Liver (tissue), 9 donors: Measurements from ENCODE around the gene DRD5. TPM values are rescaled to one million over a fixed set of nuclear protein-coding genes. Genes with fewer than 3 reads are reported as not detected.

Experiments used
- DNase-seq: peaks from one replicate; pipeline ENCODE4 v3.0.0-alpha.2; 2017; ENCODE audit warnings: low spot score
- H3K27ac ChIP-seq, 2 donors: one replicate each; pipeline ENCODE4 v1.7.0; 2013; ENCODE audit warnings: inconsistent platforms in 2 of 2, low read length in 2 of 2, control low read depth in 1 of 2, low read depth in 1 of 2, mild to moderate bottlenecking in 1 of 2
- H3K27me3 ChIP-seq, 4 donors: one replicate each; pipeline versions ENCODE4 v1.6.1 to v1.7.0; 2013; ENCODE audit warnings: low read length in 3 of 4, inconsistent platforms in 1 of 4, mild to moderate bottlenecking in 1 of 4, moderate library complexity in 1 of 4; ENCODE audit not compliant: control insufficient read depth in 4 of 4, insufficient read depth in 4 of 4
- H3K36me3 ChIP-seq, 4 donors: one replicate each; pipeline versions ENCODE4 v1.6.1 to v1.7.0; 2013; ENCODE audit warnings: low read length in 3 of 4, mild to moderate bottlenecking in 3 of 4, low read depth in 1 of 4, moderate library complexity in 1 of 4; ENCODE audit not compliant: control insufficient read depth in 4 of 4, insufficient read depth in 3 of 4
- H3K4me1 ChIP-seq, 4 donors: one replicate each; pipeline versions ENCODE4 v1.6.1 to v1.7.0; 2013; ENCODE audit warnings: low read length in 3 of 4, mild to moderate bottlenecking in 3 of 4, moderate library complexity in 1 of 4; ENCODE audit not compliant: control insufficient read depth in 4 of 4, insufficient read depth in 4 of 4
- H3K4me3 ChIP-seq, 3 donors: one replicate each; pipeline versions ENCODE4 v1.6.1 to v1.7.0; 2013; ENCODE audit warnings: low read length in 3 of 3, control low read depth in 1 of 3, low read depth in 1 of 3, mild to moderate bottlenecking in 1 of 3
- H3K9ac ChIP-seq, 2 donors: one replicate each; pipeline ENCODE4 v1.7.0; 2013; ENCODE audit warnings: low read length in 2 of 2, mild to moderate bottlenecking in 2 of 2, moderate library complexity in 2 of 2, control low read depth in 1 of 2, low read depth in 1 of 2
- H3K9me3 ChIP-seq, 4 donors: one replicate each; pipeline versions ENCODE4 v1.6.1 to v1.7.0; 2013; ENCODE audit warnings: low read length in 3 of 4; ENCODE audit not compliant: control insufficient read depth in 4 of 4
- EGR1 ChIP-seq, 2 donors: IDR thresholded peaks; 2 replicates each; pipeline ENCODE4 v1.6.1; 2016 to 2018; ENCODE audit warnings: antibody characterized with exemption in 2 of 2, low read depth in 2 of 2
- FOXA1 ChIP-seq: IDR thresholded peaks from 2 replicates; pipeline ENCODE4 v1.6.1; 2016; ENCODE audit warnings: antibody characterized with exemption
- FOXA2 ChIP-seq: IDR thresholded peaks from 2 replicates; pipeline ENCODE4 v1.6.1; 2016; ENCODE audit warnings: antibody characterized with exemption
- GABPA ChIP-seq, 2 donors: IDR thresholded peaks in 1 of 2; conservative IDR thresholded peaks in 1 of 2; 2 replicates each; pipeline ENCODE4 v1.6.1; 2016; ENCODE audit warnings: antibody characterized with exemption in 2 of 2, mild to moderate bottlenecking in 1 of 2, moderate library complexity in 1 of 2
- HNF4A ChIP-seq, 2 donors: conservative IDR thresholded peaks; 2 replicates each; pipeline ENCODE4 v1.6.1; 2016; ENCODE audit warnings: antibody characterized with exemption in 2 of 2, mild to moderate bottlenecking in 2 of 2
- HNF4G ChIP-seq: IDR thresholded peaks from 2 replicates; pipeline ENCODE4 v1.6.1; 2016; ENCODE audit warnings: antibody characterized with exemption
- JUND ChIP-seq, 2 donors: IDR thresholded peaks; 2 replicates each; pipeline ENCODE4 v1.6.1; 2016; ENCODE audit warnings: antibody characterized with exemption in 2 of 2
- NR2F2 ChIP-seq: IDR thresholded peaks from 2 replicates; pipeline ENCODE4 v1.6.1; 2016; ENCODE audit warnings: antibody characterized with exemption
- RAD21 ChIP-seq, 2 donors: IDR thresholded peaks; 2 replicates each; pipeline ENCODE4 v1.6.1; 2016; ENCODE audit warnings: antibody characterized with exemption in 2 of 2, mild to moderate bottlenecking in 2 of 2
- RXRA ChIP-seq, 2 donors: IDR thresholded peaks; 2 replicates each; pipeline ENCODE4 v1.6.1; 2017 to 2018; ENCODE audit warnings: antibody characterized with exemption in 2 of 2, mild to moderate bottlenecking in 1 of 2
- SP1 ChIP-seq: IDR thresholded peaks from 2 replicates; pipeline ENCODE4 v1.6.1; 2018; ENCODE audit warnings: antibody characterized with exemption, mild to moderate bottlenecking
- TAF1 ChIP-seq: conservative IDR thresholded peaks from 2 replicates; pipeline ENCODE4 v1.6.1; 2016; ENCODE audit warnings: antibody characterized with exemption, mild to moderate bottlenecking
- WGBS: extraction: QIAGEN DNeasy Blood & Tissue Kit; methylation state at CpG from one replicate; pipeline ENCODE4 v1.1.7; 2013; 5-methylcytosine and 5-hydroxymethylcytosine counted together
- polyA plus RNA-seq, 2 donors: library from polyadenylated mRNA; stranded (reverse) in 1 of 2; unstranded in 1 of 2; fragments of 200-250 nt in 1 of 2; fragments of >200 nt in 1 of 2; fragmentation: Nextera tagmentation in 1 of 2; extraction: Ambion mirVana in 1 of 2; gene quantifications; one replicate each; pipeline versions ENCODE4 v1.2.1 to v1.2.3, GENCODE V29; 2013 to 2015
- total RNA-seq, 2 donors: library from RNA; depleted of rRNA; stranded (reverse); fragments of >200 nt; gene quantifications; one replicate each; pipeline ENCODE4 v1.2.3, GENCODE V29; 2014
- TF ChIP-seq, protein P1 (sequence below): IDR thresholded peaks from 2 replicates; pipeline ENCODE4 v1.6.1; 2016; ENCODE audit warnings: antibody characterized with exemption
- TF ChIP-seq, protein P2 (sequence below): IDR thresholded peaks from 2 replicates; pipeline ENCODE4 v1.6.1; 2016; ENCODE audit warnings: antibody characterized with exemption
- TF ChIP-seq, protein P3 (sequence below): IDR thresholded peaks from 2 replicates; pipeline ENCODE4 v1.6.1; 2016; ENCODE audit warnings: antibody characterized with exemption, mild to moderate bottlenecking
- TF ChIP-seq, protein P4 (sequence below): fragments of 150-350 bp; IDR thresholded peaks from 2 replicates; pipeline ENCODE4 v1.5.1; 2017; ENCODE audit warnings: improper control_type of control experiment, low read depth, low read length; ENCODE audit not compliant: missing input control
- donor health status: healthy.
- donor health status: healthy.
- donor health status: healthy.
- donor health status: healthy.
- donor health status: healthy.

Gene DRD5
- total and polyA plus RNA-seq, 4 donors = not detected

DNA sequence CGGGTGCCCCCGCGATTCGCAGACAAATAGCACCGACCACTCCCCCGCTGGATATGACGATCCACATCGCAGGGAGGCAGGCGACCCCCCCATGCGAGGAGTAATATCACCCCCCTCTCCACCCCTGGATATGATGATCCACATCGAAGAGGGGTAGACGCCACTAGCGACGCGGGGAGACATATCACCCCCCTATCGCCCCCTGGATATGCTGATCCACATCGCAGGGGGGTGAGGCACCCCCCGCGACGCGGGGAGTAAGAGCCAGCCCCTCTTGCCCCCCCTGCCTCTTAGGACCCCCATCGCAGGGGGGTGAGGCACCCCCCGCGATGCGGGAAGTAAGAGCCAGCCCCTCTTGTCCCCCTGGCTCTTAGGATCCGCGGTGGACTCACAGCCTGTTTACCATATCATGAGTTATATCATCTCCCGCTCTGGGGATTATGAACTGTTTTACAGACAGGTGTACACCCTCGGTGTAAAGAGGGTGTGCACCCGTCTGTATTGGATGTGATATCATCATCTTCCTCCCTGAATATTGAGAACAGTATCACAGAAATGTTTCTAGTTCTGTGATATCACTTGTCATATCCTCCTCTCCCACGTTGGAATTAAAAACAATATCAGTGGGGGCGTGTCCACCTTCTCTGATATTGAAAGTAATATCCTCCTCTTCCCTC lies 22.7 kb upstream of the DRD5 start:
- DNase-seq = no peak

More for the DNA sequence above, 22.7 kb upstream of the DRD5 start:
- Histone ChIP-seq H3K4me3 (no peak overlapping the region), H3K36me3 (no peaks in the 10 kb centered on the region), H3K27ac (no peak overlapping the region), H3K4me1 (no peaks in the 10 kb centered on the region), H3K27me3 (peaks cover 0 to 4% (median 0%) of the 10 kb centered on the region in 4 donors), H3K9ac (no peak overlapping the region), H3K9me3 (no peaks in the 10 kb centered on the region)
- TF ChIP-seq TAF1 (no peak), SP1 (no peak), FOXA1 (no peak), JUND (IDR thresholded peaks at IDR 0.05) (no peak), EGR1 (IDR thresholded peaks at IDR 0.05; ENCODE audit: low read depth in 2 of 2) (no peak), HNF4G (no peak), GABPA (IDR thresholded peaks at IDR 0.05 in 1 of 2, conservative IDR thresholded peaks at IDR 0.05 in 1 of 2) (no peak), HNF4A (conservative IDR thresholded peaks at IDR 0.05) (no peak), RAD21 (IDR thresholded peaks at IDR 0.05) (no peak), RXRA (IDR thresholded peaks at IDR 0.05) (no peak), NR2F2 (no peak), FOXA2 (no peak)
- TF ChIP-seq, protein P1, sequence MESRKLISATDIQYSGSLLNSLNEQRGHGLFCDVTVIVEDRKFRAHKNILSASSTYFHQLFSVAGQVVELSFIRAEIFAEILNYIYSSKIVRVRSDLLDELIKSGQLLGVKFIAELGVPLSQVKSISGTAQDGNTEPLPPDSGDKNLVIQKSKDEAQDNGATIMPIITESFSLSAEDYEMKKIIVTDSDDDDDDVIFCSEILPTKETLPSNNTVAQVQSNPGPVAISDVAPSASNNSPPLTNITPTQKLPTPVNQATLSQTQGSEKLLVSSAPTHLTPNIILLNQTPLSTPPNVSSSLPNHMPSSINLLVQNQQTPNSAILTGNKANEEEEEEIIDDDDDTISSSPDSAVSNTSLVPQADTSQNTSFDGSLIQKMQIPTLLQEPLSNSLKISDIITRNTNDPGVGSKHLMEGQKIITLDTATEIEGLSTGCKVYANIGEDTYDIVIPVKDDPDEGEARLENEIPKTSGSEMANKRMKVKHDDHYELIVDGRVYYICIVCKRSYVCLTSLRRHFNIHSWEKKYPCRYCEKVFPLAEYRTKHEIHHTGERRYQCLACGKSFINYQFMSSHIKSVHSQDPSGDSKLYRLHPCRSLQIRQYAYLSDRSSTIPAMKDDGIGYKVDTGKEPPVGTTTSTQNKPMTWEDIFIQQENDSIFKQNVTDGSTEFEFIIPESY = no peak
- TF ChIP-seq, protein P2, sequence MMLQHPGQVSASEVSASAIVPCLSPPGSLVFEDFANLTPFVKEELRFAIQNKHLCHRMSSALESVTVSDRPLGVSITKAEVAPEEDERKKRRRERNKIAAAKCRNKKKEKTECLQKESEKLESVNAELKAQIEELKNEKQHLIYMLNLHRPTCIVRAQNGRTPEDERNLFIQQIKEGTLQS = no peak
- TF ChIP-seq, protein P3, sequence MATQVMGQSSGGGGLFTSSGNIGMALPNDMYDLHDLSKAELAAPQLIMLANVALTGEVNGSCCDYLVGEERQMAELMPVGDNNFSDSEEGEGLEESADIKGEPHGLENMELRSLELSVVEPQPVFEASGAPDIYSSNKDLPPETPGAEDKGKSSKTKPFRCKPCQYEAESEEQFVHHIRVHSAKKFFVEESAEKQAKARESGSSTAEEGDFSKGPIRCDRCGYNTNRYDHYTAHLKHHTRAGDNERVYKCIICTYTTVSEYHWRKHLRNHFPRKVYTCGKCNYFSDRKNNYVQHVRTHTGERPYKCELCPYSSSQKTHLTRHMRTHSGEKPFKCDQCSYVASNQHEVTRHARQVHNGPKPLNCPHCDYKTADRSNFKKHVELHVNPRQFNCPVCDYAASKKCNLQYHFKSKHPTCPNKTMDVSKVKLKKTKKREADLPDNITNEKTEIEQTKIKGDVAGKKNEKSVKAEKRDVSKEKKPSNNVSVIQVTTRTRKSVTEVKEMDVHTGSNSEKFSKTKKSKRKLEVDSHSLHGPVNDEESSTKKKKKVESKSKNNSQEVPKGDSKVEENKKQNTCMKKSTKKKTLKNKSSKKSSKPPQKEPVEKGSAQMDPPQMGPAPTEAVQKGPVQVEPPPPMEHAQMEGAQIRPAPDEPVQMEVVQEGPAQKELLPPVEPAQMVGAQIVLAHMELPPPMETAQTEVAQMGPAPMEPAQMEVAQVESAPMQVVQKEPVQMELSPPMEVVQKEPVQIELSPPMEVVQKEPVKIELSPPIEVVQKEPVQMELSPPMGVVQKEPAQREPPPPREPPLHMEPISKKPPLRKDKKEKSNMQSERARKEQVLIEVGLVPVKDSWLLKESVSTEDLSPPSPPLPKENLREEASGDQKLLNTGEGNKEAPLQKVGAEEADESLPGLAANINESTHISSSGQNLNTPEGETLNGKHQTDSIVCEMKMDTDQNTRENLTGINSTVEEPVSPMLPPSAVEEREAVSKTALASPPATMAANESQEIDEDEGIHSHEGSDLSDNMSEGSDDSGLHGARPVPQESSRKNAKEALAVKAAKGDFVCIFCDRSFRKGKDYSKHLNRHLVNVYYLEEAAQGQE = no peak
- TF ChIP-seq, protein P4, sequence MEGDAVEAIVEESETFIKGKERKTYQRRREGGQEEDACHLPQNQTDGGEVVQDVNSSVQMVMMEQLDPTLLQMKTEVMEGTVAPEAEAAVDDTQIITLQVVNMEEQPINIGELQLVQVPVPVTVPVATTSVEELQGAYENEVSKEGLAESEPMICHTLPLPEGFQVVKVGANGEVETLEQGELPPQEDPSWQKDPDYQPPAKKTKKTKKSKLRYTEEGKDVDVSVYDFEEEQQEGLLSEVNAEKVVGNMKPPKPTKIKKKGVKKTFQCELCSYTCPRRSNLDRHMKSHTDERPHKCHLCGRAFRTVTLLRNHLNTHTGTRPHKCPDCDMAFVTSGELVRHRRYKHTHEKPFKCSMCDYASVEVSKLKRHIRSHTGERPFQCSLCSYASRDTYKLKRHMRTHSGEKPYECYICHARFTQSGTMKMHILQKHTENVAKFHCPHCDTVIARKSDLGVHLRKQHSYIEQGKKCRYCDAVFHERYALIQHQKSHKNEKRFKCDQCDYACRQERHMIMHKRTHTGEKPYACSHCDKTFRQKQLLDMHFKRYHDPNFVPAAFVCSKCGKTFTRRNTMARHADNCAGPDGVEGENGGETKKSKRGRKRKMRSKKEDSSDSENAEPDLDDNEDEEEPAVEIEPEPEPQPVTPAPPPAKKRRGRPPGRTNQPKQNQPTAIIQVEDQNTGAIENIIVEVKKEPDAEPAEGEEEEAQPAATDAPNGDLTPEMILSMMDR = no peak
- 50% methylated on average over 32 of the region's 32 CpGs for WGBS
